GM21825 (cell line): ENCODE data around the gene CDR2L.
"Not testable (repeated sequence)": the region's sequence is repeated elsewhere in the genome, so short reads cannot be mapped to it uniquely, and the experiment has no call there.

ENCODE experiments used
- ATAC-seq: cut with Tn5 transposase; IDR thresholded peaks from one replicate; pipeline ENCODE4 v1.9.1; 2021; ENCODE audit warnings: mild to moderate bottlenecking, moderate library complexity; ENCODE audit not compliant: unreplicated experiment

Gene CDR2L

GRCh38 chr17:74979408-74980146 is 7.9 kb upstream of the CDR2L start:
- no peak for ATAC-seq

DNA sequence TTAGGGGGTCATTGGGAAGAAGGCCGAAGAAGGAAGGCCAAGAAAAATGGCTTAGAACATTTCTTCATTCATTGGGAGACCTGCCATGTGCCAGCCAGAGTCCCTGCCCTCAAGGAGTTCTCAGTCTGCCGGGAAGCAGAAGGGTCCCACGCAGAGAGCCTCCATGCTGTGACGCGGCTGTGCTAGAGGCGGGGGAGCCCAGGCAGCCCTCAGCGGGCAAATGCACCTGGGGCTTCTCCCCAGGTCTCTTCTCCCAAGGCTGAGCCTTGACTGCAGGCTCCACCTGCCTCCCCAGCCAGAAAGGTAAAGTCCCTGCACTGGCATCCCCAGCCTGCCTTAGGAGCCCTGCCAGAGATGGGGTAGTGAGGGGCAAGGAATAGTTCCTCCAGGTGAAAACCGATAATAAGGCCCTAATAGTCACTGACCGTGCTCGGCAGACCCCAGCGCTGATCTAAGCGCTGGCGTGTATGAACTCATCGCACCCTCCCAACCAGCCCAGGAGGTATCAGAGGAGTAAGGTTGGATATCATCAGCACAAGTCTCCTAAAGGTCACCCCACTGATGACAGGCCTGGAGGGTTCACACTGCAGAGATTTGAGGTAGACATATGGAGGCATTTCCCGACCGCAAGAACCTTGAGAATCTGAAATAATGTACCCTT is 6.0 kb upstream of the CDR2L start:
- ATAC-seq, result peak; percentile 11

- peak; percentile 68 for ATAC-seq
Measured at GRCh38 chr17:74981979-74982662, 5.3 kb upstream of the CDR2L start.

GRCh38 chr17:74982663-74983313 is 4.6 kb upstream of the CDR2L start:
- ATAC-seq, result not testable (repeated sequence)

DNA sequence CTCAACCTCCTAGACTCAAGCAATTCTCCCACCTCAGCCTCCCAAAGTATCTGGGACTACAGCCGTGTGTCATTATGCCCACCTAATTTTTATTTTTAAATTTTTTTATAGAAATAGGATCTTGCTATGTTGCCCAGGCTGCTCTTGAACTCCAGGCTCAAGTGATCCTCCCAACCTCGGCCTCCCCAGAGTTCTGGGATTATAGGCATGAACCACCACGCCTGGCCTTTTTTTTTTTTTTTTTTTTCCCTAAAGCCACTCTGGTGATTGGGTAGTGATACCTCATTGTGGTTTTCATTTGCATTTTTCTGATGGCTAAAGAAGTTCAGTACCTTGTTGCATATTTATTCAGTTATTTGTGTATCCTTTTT is 1.2 kb upstream of the CDR2L start:
- no peak for ATAC-seq

GRCh38 chr17:74987909-74988711 is 678 bp downstream of the CDR2L start:
- ATAC-seq, result peak; percentile 28

- no peak for ATAC-seq
Measured at GRCh38 chr17:74990581-74991105, 3.2 kb downstream of the CDR2L start.

GRCh38 chr17:74992223-74992622 is 4.8 kb downstream of the CDR2L start:
- ATAC-seq, result no peak

GRCh38 chr17:74994440-74994839 is 7.0 kb downstream of the CDR2L start:
- ATAC-seq, result no peak

DNA sequence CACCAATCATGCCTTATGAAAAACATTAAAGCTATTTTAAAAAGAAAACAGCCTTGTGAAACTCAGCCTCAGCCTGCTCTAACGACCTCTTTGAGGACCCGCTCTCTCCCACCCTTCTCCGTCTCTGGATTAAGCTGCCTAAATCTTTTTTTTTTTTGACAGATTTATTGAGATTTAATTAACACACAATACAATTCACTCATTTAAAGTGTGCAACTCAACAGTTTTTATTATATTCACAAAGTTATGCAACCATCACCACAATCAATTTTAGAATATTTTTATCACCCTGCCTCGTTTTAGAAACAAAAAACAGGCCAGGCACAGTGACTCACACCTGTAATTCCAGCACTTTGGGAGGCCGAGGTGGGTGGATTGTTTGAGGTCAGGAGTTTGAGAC is 8.4 kb downstream of the CDR2L start:
- ATAC-seq, result no peak

- ATAC-seq, result no peak
Measured at GRCh38 chr17:74998783-74999182, 11.4 kb downstream of the CDR2L start.

- ATAC-seq, result no peak
Measured at GRCh38 chr17:74999523-74999922, 12.1 kb downstream of the CDR2L start.

- ATAC-seq, result no peak
Measured at GRCh38 chr17:75001915-75002843, 14.7 kb downstream of the CDR2L start.

- no peak for ATAC-seq
Measured at GRCh38 chr17:75003070-75003956, 15.9 kb downstream of the CDR2L start.

GRCh38 chr17:75003957-75004355 is 16.5 kb downstream of the CDR2L start:
- ATAC-seq, result no peak

DNA sequence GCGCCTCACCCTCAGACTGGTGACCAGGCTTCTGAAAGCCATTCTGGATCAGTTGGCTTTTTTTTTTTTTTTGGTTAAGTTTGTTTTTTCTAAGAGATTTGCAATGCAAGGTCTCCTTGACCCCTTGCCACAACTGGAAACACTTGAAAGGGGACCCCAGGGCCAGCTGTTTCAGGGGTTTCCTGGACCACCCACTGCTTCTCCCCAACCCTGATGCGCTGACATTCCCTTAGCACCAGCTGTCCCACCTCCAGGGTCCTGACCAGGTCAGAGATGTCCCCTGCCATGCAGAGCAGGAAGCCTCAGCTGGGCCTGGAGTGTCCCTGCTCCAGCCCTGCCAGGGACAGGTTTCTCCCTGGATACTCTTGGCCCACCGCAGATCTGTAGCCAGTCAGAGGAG is 16.9 kb downstream of the CDR2L start:
- no peak for ATAC-seq

DNA sequence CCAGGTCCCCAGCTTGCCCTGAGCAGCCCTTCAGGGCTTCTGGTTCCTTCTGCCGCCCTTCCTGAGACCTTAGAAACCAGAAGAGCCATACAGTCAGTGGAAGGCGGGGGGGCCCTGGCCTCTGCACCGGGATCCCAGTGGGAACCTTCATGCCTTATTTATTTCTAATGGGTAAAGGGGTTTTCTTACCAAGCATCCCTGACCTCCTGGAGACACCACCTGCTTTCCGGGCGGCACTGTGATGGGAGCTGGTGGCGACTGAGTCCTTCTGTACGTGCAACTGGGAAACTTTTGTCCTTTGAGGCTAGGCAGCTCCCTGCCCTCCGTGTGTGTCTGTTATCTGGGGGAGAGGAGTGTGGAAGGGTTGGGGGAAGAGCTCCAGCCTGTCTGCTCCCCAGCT is 17.9 kb downstream of the CDR2L start:
- ATAC-seq, result no peak

DNA sequence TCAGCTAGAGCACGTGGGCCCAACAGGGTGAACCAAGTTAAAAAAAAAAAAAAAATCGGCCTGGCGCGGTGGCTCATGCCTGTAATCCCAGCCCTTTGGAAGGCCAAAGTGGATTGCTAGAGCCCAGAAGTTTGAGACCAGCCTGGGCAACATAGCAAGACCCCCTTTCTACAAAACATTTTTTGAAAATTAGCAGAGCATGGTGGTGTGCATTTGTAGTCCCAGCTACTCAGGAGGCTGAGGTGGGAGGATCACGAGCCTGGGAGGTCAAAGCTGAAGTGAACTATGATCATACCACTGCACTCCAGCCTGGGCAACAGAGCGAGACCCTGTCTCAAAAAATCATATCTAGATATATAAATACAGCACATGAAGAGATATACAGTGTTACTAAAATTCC is 18.7 kb downstream of the CDR2L start:
- ATAC-seq, result not testable (repeated sequence)
